NCI-H128 (cell line): ENCODE data around the gene B3GNT8.
"Not testable (repeated sequence)": the region's sequence is repeated elsewhere in the genome, so short reads cannot be mapped to it uniquely, and the experiment has no call there.

ENCODE experiments used
- DNase-seq: peaks from one replicate; lab custom pipeline; 2025; ENCODE audit not compliant: unreplicated experiment; lab: John Stamatoyannopoulos, UW

B3GNT8 gene

DNA sequence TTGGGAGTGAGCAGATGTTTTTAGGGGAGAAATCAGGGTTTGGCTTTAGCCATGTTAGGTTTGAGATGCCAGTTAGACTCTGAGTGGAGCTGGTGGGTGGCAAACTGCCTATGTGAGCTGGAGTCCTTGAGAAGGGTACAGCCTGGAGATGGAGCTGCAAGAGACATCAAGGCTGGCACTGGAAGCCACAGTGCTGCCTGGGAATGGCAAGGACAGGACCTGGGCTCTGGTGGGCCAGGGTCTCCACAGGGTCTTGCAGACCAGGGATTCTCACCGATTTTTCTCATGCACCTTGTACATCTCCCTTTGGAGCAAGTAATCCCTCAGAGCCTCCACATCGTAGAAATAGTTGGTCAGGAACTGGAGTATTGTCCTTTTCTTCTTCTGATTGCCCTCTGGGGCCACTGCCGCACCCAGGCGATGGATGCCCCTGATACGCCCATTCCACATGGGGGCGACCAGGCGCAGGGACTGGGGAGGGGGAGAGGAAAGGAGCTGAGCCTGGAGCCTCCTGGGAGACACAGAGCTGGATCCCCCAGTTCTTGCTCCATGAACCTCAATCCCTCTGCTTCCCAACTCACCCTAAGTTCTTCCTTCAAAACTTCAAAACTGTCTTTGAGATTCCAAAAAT is 10.9 kb upstream of the B3GNT8 start:
- DNase-seq, result no peak

DNA sequence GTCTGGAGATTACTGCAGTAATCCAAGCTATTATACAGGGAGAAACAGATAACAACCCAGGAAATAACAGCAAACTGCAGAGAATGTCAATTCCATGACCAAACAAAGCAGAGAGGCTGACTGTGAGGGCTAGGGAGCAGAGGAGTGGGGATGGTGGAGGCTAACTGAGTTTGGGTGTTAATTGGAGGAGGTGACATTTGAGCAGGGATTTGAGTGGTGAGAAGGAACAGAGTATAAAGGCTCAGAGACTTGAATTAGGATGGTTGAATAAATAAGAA is 9.4 kb upstream of the B3GNT8 start:
- no peak for DNase-seq

DNA sequence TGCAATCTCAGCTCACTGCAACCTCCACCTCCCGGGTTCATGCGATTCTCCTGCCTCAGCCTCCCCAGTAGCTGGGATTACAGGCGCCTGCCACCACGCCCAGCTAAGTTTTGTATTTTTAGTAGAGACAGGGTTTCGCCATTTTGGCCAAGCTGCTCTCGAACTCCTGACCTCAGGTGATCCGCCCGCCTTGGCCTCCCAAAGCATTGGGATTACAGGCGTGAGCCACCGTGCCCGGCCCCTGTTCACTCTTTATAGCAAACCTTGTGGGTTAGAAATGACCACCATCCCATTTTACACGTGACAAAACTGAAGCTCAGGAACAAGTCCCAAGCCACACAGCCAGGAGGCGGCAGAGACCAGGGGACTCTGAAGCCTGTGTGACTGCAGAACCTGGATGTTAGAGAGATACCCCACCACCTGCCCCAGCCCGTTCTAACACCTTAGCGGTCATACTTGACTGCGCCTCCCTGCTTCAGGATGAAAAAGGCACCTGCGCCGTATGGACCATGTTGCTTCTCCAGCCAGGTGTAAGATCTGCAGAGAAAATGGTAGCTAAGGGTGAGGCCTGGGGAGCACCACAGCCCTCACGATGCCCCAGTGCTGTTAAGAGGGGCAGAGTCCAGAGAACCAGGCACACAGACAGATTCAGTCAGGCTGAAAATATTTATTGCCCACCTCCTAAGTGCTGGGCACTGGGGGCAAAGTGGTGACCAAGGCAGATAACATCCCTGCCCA is 8.9 kb upstream of the B3GNT8 start:
- DNase-seq, result no peak

DNA sequence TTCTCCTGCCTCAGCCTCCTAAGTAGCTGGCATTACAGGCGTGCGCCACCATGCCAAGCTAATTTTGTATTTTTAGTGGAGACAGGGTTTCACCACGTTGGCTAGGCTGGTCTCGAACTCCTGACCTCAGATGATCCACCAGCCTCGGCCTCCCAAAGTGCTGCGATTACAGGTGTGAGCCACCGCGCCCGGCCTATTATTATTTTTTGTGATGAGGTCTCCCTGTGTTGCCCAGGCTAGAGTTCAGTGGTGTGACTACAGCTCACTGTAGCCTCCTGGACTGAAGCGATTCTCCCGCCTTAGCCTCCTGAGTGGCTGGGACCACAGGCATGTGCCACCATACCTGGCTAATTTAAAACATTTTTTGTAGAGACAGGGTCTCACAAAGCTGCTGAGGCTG is 8.2 kb upstream of the B3GNT8 start:
- DNase-seq, result not testable (repeated sequence)

DNA sequence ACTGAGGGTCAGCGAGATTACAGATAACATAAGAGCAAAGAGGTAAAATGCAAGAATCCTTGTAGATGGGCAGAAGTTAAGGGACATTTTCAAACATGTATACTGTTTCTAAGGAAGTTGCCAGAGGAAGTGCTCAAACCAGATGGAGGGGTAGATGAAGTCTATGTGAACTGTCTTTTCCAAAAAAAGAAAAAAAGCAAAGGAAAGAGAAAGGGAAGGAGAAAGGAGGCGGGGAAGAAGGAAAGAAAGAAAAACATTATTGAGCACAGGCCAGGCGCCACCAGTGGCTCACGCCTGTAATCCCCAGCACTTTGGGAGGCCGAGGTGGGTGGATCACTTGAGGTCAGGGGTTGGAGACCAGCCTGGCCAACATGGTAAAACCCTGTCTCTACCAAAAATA is 7.3 kb upstream of the B3GNT8 start:
- no peak for DNase-seq

DNA sequence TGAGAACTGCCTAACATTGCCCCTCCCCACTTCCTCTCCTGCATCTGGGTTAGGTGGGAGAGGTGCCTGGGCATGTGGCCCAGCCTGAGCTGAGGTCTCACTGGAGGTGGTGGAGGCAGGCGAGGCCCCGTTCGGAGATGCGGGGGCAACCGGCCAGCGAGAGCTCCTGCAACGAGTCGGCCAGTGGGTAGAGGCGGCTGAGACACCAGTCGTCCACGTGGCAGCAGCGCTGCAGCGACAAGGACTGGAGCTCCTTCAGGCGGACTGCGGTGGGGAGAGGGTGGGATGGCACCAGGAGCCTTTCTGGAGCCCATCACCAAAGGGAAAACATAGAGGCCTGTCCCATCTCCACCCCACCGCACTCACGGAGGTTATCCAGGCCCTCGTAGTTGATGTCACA is 6.0 kb upstream of the B3GNT8 start:
- DNase-seq, result no peak

DNA sequence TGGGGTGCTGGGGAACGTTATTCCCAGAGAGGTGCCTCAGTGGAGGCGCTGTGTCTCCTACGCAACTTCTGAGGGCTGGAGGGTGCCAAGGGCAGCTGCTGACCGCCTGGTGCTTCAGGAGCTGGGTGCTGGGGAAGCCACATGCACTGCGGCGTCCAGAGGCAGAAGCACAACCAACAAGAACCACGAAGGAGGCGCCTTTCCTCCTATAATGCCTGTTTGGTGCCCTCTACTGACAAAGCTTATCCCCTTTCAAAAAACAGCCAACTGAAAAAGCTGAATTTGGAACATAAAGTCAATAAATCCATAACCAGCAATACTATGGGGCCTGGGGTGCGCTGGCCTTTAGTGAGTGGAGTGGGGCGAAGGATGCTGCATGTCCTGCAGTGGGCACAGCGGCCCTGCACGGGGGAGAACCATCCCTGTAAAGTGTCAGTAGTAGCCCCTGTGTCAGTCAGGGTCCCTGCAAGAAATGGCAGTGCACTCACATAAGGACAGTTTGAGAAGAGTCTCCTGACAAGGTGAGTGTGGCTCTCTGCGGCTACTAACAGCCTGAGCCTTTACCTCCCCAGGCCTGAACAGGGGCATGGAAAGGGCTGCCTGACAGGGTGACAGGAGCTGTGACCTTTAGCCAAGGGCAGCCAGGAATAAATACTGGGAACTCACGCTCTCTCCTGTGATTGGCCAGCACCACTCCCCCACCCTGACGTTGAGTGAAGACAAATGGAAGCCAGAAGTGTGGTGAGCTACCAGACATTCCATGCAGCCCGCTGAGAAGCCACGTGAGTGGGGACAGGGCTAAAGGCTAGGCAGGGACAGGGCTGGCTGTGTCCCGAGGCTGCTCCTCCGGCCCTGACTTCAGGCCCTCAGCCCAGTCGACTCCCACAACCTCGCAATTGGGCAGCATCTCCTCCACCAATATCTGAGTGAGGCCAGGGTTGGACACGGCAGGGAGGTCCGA is 4.5 kb upstream of the B3GNT8 start:
- DNase-seq, result no peak

DNA sequence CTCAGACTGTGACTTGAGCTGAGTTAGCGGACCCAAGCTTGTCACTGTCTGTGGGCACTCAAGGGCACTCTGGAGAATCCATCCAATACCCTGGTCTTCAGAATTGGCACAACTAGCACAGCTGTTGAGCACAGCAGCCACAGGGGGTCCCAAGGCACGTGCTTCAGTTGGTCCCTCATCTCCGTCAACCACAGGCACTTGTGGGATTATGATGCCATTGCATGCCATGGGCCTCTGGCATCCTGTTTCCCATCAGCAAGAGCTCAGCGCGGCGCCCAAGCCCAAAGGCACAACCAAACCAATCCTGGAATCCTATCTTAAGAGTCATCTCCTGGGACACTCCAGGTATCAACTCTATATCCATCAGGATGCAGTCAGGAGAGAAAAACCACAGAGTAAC is 3.7 kb upstream of the B3GNT8 start:
- no peak for DNase-seq

DNA sequence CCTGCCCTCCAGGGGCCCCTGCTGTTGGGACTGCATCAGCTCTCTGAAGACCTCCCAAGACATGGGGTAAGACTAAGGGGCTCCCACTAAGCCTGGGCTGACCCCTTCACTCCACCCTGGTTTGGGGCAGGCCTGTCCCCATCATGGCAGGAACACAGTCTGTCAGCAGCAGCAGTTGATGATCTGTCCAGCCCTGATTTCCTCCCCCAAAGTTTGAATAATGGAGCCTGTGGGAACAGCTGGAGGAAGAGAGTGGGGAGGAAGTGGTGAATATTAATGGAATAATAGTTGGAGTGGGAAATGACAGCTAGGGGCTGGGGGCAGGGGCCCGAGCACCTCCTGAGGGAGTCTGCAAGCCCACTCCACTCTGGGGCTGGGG is 1.3 kb upstream of the B3GNT8 start:
- DNase-seq, result no peak

DNA sequence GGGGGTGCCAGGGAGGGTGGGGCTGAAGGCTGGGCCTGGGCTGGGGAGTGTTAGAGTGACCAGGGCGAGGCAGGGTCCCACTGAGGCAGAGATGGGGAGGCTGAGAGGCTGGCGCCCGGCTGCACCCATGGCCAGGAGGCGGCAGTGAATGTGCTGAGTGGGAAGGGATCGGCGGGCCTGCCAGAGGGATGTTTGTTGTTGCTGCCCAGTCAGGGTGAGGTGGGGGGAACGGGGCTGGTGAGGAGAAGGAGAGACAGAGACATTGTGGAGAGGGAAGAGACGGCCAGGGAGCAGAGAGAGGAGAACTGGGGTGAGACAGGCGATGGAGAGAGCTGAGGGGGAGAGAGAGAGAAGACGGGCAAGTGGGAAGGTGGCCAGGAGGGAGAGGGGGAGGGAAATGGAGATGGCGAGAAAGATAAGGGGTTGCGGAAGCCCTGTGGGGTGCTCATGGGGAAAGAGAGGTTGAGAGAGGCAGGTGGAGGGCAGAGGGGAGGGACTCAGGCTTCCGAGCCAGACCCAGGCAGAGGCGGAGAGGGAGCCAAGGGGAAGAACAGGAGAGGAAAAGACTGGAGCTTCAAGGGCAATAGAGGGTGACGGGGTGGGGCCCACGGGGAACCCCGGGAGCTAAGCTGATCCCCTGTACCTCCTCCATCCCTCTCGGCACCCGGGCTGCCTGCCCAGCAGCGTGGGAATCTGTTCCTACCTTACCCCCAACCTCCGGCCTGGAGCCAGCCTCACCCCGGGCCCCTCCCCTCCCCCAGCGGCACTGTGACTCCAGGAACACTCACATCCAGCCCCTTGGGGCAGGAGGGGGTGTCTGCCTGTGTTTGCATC is 690 bp upstream of the B3GNT8 start:
- DNase-seq, result no peak

DNA sequence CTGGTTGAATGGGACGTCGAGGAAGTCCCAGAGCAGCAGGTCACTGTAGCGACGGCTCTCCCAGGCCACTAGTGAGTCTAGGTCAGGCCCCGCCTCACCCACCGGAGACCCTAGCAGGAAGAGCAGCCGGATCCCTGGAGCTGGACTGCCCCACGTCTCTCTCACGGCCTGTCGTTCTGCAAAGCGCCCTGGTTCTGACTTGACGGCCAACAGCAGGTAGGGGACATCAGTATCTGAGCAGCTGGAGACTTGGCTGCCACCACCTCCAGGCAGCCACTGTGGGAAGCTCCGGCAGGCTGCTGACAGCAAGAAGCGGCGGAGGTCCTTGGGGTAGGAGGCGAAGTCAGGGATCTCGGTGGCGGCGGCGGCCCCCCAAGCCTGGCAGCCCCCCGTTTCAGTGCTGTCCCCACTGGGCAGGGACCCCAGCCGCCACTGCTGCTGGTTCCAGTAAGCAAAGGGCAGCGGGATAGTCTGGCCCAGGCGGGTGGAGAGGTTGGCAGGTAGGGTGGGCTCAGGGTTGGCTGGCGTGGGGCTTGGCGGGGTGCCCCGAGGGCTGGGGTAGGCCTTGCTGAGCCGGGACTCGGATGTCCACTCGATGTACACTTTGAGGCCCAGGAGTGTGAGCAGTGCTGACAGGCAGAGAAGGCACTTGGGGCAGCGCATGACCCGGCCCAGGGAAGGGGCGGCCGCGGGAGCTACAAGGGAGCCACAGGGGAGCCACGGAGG is 895 bp downstream of the B3GNT8 start:
- DNase-seq, result no peak

DNA sequence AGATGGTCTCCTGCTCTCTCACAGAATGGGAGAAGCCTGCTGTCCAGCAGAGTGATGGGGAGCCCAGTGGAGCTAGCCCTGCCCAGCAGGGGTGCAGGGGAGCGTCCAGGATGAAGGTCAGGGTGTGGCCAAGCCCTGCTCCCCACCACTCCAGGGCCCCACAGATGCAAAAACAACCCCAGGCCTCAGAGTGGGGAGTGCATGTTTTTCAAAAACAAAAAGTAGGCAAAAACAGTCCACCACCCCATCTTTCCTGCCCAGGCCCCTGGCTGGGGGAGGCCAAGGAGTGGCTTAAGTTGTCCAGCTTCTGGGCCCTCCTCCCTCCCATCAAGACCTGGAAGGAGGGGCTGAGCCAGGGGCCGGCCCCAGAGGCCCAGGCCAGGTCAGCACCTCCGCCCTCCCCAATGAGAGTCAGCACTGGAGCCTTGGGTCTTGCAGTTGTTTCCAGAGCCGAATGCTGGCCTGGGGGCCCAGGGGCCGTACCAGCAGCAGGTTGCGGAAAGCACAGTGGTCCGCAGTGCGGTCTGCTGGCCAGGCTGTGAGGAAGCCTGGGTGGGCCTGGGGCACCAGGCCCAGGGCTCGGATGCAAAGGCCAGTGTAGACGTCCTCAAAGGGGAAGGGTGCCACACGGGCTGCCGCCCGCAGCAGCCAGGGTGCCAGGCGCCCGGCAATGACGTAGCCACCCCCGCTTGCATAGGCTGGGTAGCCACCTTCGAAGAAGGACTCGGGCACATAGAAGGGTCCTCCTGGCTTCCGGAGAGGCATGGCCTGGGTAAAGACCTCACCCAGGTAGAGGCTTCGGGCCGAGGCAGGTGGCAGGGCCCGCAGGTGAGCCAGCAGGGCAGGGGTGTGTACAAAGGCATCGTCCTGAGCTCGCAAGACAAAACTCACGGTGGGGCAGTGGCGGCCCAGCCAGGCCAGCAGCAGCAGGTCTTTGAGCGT is 1.7 kb downstream of the B3GNT8 start:
- no peak for DNase-seq

DNA sequence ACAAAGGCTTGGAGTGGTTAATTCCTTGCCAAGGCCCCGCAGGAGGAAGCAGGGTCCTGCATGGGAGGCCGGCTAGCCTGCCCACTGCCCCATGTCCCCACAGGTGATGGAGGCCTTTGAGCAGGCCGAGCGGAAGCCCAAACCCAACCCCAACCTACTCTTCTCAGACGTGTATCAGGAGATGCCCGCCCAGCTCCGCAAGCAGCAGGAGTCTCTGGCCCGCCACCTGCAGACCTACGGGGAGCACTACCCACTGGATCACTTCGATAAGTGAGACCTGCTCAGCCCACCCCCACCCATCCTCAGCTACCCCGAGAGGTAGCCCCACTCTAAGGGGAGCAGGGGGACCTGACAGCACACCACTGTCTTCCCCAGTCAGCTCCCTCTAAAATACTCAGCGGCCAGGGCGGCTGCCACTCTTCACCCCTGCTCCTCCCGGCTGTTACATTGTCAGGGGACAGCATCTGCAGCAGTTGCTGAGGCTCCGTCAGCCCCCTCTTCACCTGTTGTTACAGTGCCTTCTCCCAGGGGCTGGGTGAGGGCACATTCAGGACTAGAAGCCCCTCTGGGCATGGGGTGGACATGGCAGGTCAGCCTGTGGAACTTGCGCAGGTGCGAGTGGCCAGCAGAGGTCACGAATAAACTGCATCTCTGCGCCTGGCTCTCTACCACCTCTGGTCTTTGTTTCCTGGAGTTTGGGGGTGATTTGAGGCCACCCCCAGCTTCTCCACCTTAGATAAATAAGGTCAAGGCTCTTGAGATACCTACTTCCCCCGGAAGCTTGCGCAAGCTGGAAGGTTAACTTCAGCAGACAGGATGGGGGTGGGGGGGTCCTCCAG is 2.6 kb downstream of the B3GNT8 start:
- no peak for DNase-seq

DNA sequence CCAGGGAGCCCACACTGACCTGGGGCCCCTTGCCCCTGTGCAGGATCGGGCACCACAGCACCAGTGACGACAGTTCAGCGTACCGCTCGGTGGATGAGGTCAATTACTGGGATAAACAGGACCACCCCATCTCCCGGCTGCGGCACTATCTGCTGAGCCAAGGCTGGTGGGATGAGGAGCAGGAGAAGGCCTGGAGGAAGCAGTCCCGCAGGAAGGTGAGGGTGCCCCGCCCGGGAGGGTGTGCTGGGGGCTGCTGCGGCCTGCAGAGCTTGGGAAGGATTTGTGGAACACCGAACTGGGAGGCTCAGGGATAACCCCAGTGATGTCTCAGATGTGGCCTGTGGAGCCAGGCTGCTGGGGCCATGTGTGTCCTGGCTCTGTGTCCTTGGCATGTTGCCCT is 4.2 kb downstream of the B3GNT8 start:
- no peak for DNase-seq

DNA sequence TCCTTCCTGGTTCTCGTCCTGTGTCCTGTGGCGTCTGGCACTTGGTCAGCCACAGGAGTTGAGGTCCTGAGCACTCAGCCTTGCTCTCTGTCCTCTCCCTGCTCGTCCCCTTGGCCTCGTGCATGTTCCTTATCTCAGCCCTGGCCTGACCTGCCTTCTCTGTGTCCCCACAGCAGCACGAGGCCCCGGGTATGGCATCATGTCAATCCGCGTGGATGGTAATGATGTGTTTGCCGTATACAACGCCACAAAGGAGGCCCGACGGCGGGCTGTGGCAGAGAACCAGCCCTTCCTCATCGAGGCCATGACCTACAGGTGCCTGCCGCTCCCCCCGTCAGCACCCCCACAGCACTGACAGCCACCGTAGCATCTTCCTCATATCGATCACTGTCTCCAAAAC is 4.7 kb downstream of the B3GNT8 start:
- no peak for DNase-seq

DNA sequence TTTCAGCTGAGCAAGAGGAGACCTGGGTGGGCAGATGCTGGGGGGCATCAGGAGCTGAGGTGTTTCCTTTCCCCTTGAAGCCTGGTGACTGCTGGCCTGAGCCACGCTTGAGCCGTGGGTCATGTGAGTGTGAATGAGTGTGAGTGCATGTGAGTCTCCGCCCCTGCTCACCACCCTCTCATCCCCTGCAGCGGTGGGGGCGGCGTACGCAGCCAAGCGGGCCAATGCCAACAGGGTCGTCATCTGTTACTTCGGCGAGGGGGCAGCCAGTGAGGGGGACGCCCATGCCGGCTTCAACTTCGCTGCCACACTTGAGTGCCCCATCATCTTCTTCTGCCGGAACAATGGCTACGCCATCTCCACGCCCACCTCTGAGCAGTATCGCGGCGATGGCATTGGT is 5.2 kb downstream of the B3GNT8 start:
- DNase-seq, result no peak

DNA sequence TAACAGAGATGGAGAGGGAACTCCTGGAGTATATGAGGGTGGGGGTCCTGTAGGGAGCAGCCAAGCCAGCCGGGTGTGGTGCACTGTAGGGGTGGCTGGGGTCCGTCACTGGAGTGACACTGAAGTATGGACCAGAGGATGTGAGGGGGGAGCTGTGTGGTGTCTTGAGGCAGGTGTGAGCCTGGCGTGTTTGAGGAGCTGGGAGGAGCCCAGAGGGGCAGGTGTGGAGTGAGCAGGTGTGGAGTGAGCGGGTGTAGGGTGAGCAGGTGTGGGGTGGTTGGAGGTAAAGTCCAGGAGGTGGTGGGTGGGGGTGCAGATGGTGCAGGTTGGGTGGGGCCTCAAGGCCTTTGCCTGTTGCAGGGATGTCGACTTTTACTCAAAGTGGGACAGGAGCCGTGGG is 5.9 kb downstream of the B3GNT8 start:
- no peak for DNase-seq

DNA sequence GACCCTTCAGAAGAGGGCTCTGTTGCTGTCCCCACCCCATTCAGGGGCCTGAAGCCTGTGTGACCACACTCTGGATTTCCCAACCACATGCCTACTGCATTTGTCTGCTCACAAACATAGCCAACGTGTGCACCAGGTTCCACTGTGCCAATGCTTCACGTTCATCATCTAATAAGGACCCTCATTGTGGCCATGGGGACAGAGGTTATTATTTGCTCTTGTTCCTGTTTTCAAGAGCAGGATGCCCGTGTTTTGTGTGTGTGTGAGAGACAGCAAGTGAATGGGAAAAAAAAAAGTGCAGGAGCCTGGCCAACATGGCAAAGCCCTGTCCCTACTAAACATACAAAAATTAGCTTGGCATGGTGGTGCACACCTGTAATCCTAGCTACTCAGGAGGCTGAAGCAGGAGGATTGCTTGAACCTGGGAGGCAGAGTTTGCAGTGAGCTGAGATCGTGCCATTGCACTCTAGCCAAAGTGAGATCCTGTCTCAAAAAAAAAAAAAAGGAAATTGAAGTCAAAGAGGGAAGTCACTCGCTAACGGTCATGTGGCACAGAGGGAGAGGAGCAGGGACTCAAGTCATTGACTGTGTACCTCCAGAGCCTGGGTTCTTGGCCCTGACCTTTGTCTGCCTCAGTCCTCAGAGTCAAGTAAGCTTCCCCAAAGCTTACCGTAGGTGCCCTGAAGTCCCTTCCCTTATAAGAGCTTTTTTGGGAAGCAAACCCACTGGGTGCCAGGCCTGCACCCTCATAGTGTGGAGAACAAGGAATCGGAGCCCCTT is 6.9 kb downstream of the B3GNT8 start:
- no peak for DNase-seq
